GM12892 (cell line): ENCODE data around the gene NME7.
"Not testable (repeated sequence)": the region's sequence is repeated elsewhere in the genome, so short reads cannot be mapped to it uniquely, and the experiment has no call there.

Source experiments
- DNase-seq: peaks from one replicate; pipeline ENCODE4 v3.0.0; 2011; ENCODE audit not compliant: insufficient read length
- FAIRE-seq: peaks from 2 replicates; lab custom pipeline; 2011; peaks lifted over from hg19 to GRCh38; lab: Jason Lieb, UNC
- POLR2A ChIP-seq: IDR thresholded peaks from 2 replicates; pipeline ENCODE4 v1.6.1; 2011; ENCODE audit warnings: low read depth, low read length, control low read depth
- POLR2AphosphoS5 ChIP-seq: IDR thresholded peaks from 2 replicates; pipeline ENCODE4 v1.6.1; 2011; ENCODE audit warnings: low read depth, low read length, control low read depth
- TAF1 ChIP-seq: IDR thresholded peaks from 2 replicates; pipeline ENCODE4 v1.6.1; 2011; ENCODE audit warnings: low read depth, mild to moderate bottlenecking, control low read depth, low read length, borderline replicate concordance

The NME7 gene

DNA sequence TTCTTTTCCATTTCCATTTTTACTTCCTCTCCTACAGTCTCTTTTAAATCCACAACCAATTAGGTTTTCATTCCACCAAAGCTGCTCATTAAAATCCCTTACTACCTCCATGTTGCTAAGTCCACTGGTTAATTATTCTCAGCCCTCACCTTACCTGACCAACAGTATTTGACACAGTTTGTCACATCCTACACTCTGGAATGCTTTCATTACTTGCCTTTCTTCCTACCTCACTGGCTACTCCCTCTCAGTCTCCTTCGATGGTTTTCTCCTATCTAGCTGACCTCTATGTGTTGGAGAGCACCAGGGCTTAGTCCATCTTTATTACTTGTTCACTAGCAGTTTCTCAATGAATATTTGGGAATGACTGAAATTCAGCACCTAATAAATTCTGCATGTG lies 78.6 kb downstream of the NME7 start:
- DNase-seq (no peak), FAIRE-seq (no peak)
- no peak for TF ChIP-seq POLR2A
- no peak for TF ChIP-seq TAF1
- TF ChIP-seq POLR2AphosphoS5, result no peak

- FAIRE-seq (no peak), DNase-seq (no peak)
- TF ChIP-seq POLR2A, result no peak
Observed at GRCh38 chr1:169288011-169288414, 79.6 kb downstream of the NME7 start.

GRCh38 chr1:169287280-169287679 lies 80.3 kb downstream of the NME7 start:
- TF ChIP-seq POLR2AphosphoS5 (no peak), POLR2A (no peak), TAF1 (no peak)
- DNase-seq, result no peak
- no peak for FAIRE-seq

DNA sequence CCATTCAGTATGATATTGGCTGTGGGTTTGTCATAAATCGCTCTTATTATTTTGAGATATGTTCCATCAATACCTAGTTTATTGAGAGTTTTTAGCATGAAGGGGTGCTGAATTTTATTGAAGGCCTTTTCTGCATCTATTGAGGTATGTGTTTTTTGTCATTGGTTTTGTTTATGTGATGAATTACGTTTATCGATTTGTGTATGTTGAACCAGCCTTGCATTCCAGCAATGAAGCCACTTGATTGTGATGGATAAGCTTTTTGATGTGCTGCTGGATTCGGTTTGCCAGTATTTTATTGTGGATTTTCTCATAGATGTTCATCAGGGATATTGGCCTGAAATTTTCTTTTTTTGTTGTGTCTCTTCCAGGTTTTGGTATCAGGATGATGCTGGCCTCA lies 86.0 kb downstream of the NME7 start:
- FAIRE-seq, DNase-seq: not testable (repeated sequence)

- DNase-seq, result no peak
- no peak for TF ChIP-seq POLR2A
- no peak for TF ChIP-seq POLR2AphosphoS5
- TF ChIP-seq TAF1, result no peak
- FAIRE-seq, result no peak
Observed at GRCh38 chr1:169271098-169271497, 96.5 kb downstream of the NME7 start.

- DNase-seq, result no peak
- no peak for FAIRE-seq
- TF ChIP-seq POLR2A, result no peak
- no peak for TF ChIP-seq TAF1
- no peak for TF ChIP-seq POLR2AphosphoS5
Observed at GRCh38 chr1:169266133-169266532, 101.5 kb downstream of the NME7 start.

- DNase-seq (no peak), FAIRE-seq (no peak)
- TF ChIP-seq POLR2AphosphoS5 (no peak), POLR2A (no peak), TAF1 (no peak)
Observed at GRCh38 chr1:169263059-169263458, 104.5 kb downstream of the NME7 start.

DNA sequence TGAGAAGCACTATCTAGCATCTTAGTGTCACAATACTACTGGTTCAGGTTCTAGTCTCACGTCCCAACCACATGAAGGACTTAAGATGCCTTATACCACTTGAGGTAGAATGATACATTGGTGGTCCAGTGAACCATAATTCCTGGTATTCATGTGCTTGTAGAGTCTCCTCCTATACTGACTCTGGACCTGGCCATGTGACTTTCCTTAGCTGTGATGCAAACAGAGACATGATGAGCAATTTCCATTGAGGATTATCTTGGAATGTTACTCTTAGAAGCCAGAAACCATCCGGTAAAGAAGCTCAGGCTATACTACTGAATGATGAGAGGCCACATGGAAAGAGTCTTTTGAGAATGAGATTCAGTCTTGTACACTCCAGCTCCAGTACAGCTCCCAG lies 105.7 kb downstream of the NME7 start:
- FAIRE-seq (no peak), DNase-seq (no peak)
- TF ChIP-seq TAF1 (no peak), POLR2A (no peak), POLR2AphosphoS5 (no peak)

GRCh38 chr1:169260478-169261151 lies 107.0 kb downstream of the NME7 start:
- DNase-seq (no peak), FAIRE-seq (no peak)
- TF ChIP-seq TAF1, result no peak
- TF ChIP-seq POLR2AphosphoS5, result no peak
- no peak for TF ChIP-seq POLR2A

DNA sequence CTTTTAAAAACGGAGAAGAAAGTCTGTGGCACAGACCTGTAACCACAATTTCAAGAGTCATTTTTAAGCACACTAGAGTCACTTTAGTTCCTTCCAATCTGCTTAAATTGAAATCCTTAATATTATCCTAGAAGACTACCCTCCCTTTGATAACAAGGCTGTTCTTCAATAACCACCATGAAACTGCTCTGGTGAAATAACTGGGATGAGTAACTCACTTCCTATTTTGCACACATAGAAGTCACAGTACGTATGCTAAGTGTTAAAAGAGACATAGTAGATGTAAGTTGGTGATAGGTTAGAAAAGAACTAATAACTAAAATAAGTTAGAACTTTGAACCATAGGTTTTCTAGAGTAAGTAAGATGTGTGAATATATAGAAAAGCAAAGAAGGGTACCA lies 107.8 kb downstream of the NME7 start:
- DNase-seq (no peak), FAIRE-seq (no peak)
- TF ChIP-seq TAF1 (no peak), POLR2AphosphoS5 (no peak), POLR2A (no peak)

GRCh38 chr1:169250795-169251194 lies 116.8 kb downstream of the NME7 start:
- no peak for TF ChIP-seq POLR2A
- TF ChIP-seq TAF1, result no peak
- TF ChIP-seq POLR2AphosphoS5, result no peak
- DNase-seq (no peak), FAIRE-seq (no peak)

DNA sequence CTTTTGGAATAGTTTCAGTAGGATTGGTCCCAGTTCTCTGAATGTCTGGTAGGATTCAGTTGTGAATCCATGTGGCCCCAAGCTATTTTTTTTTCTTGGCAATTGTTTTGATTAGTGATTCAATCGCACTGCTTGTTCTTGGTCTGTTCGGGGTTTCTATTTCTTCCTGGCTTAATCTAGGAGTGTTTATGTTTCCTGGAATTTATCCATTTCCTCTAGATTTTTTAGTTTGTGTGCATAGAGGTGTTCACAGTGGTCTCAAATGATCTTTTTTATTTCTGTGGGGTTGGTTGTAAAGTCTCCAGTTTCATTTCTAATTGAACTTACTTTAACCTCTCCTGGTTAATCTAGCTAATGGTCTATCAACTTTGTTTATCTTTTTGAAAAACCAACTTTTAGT lies 117.6 kb downstream of the NME7 start:
- no peak for FAIRE-seq

More for the DNA sequence above, 117.6 kb downstream of the NME7 start:
- no peak for DNase-seq
- no peak for TF ChIP-seq TAF1
- no peak for TF ChIP-seq POLR2A
- TF ChIP-seq POLR2AphosphoS5, result no peak
